ENCODE measurements around the gene NHLRC2.
"Not testable (repeated sequence)": the region's sequence is repeated elsewhere in the genome, so short reads cannot be mapped to it uniquely, and the experiment has no call there.

DNA sequence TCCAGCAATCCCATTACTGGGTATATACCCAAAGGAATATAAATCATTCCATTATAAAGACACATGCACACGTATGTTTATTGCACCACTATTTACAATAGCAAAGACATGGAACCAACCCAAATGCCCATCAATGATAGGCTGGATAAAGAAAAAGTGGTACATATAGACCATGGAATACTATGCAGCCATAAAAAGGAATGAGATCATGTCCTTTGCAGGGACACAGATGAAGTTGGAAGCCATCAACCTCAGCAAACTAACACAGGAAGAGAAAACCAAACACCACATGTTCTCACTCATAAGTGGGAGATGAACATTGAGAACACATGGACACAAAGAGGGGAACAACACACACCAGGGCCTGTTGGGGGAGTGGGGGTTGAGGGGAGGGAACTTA is 39.8 kb upstream of the NHLRC2 start:
- TF ChIP-seq CTCF (IDR thresholded peaks at IDR 0.05; ENCODE audit: poor library complexity, severe bottlenecking); RAD21 (conservative IDR thresholded peaks at IDR 0.05); POLR2AphosphoS5 (IDR thresholded peaks at IDR 0.05): not testable (repeated sequence)

Measured in neural cell (in vitro differentiated cells).